ACC112 (cell line): ENCODE results near the gene TPH2.

Experiments used
- H2AFZ ChIP-seq: fragments of 200-600 bp; sonication (generic); one replicate; pipeline ENCODE4 v1.6.0; 2017; ENCODE audit warnings: antibody characterized with exemption, low read length; ENCODE audit not compliant: unreplicated experiment
- H3K27ac ChIP-seq: fragments of 200-600 bp; sonication (generic); 2 replicates; pipeline ENCODE4 v1.5.1; 2014; ENCODE audit warnings: low read depth, mild to moderate bottlenecking, antibody characterized with exemption, low read length, moderate library complexity
- H3K27me3 ChIP-seq: fragments of 200-600 bp; sonication (generic); 2 replicates; pipeline ENCODE4 v1.6.1; 2014; ENCODE audit warnings: mild to moderate bottlenecking, antibody characterized with exemption, low read length, moderate library complexity, mixed read lengths; ENCODE audit not compliant: insufficient read depth
- H3K36me3 ChIP-seq: fragments of 200-600 bp; sonication (generic); 2 replicates; pipeline ENCODE4 v1.6.1; 2016; ENCODE audit warnings: mild to moderate bottlenecking, antibody characterized with exemption, low read length, moderate library complexity, mixed read lengths; ENCODE audit not compliant: insufficient read depth
- H3K4me1 ChIP-seq: fragments of 200-600 bp; sonication (generic); one replicate; pipeline ENCODE4 v1.6.1; 2016; ENCODE audit warnings: low read length, mixed read lengths; ENCODE audit not compliant: insufficient read depth, unreplicated experiment, control insufficient read depth
- H3K4me3 ChIP-seq: fragments of 200-600 bp; sonication (generic); 2 replicates; pipeline ENCODE4 v1.5.1; 2014; ENCODE audit warnings: mild to moderate bottlenecking, low read depth, low read length
- H3K79me2 ChIP-seq: fragments of 200-600 bp; sonication (generic); one replicate; pipeline ENCODE4 v1.6.0; 2016; ENCODE audit warnings: low read length; ENCODE audit not compliant: control insufficient read depth, unreplicated experiment, insufficient read depth

TPH2 gene

DNA sequence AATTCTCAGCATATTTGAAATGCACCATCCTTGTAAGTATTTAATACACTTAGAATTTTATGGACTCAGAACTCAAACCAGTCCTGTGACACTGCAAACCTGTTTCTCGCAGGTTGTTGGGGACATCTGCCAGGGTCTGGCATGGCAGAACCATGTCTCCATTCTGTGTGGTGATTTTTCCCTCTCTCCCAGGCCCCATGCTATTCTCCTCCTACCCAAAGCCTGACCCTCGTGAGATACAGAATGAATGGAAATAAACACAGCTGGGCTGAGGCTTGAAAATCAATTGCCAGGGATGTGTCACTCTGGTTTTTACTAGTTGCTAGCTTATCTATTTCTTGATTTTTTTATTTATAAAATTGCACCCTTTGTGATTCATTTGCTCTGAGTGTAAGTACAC lies 19.8 kb downstream of the TPH2 start:
- H3K79me2 ChIP-seq: no peaks in the 10 kb centered on the region
- H3K27me3 ChIP-seq: no peaks in the 10 kb centered on the region
- H3K4me1 ChIP-seq: peaks cover 19% of the 10 kb centered on the region
- no peaks in the 10 kb centered on the region for H3K36me3 ChIP-seq
- peak overlapping the region; percentile 54 for H3K27ac ChIP-seq
- H3K4me3 ChIP-seq: no peak overlapping the region
- H2AFZ ChIP-seq: no peak overlapping the region

DNA sequence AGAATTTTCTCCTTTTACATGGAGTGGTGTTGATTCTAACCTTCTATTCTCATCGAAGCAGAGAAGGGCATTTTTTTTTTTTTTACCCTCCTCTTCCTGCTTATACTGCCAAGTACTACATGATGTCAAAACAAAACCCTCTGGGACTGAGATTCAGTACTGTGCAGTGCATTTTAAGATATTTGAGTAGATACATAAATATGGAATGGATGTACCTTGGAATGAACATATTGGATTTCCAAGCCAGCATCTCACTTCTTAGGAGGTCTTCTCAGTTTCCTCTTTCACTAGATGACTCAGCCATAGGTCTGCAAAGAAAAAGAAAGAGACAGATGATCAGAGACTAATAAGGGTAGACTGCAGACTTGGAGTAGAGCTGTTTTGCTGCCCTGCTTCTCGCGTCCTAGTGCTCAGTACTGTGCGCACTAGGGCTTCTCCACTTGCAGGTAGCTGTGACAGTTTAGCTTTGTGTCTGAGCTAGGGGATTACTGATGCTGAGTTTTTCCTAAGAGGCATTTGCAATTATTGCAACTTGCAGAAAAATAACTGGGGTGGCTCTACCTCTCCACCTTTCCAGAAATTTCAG lies 20.4 kb downstream of the TPH2 start:
- Histone ChIP-seq H2AFZ (no peak overlapping the region), H3K27me3 (no peaks in the 10 kb centered on the region), H3K4me1 (peaks cover 19% of the 10 kb centered on the region), H3K4me3 (no peak overlapping the region), H3K27ac (peak overlapping the region; percentile 54), H3K79me2 (no peaks in the 10 kb centered on the region), H3K36me3 (no peaks in the 10 kb centered on the region)

DNA sequence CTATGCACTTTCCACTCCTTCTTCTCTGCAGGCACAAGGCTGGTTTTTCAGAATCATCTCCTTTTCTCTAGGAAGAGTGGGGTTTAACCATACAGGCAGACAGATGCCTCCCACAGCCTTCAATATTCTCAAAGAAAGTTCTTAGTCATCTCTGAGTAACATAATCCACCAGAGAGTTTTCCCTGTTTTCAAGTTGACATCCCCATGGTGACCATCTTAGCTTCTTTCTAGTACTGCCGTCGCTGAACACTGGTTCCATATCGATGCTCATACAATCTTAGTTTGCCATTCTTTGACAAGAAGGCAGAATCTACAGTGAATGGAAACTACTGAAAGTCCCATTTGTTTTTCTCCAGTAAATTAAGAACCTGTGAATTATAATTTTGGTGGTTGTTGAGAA lies 28.6 kb downstream of the TPH2 start:
- H2AFZ ChIP-seq: no peak overlapping the region
- H3K27me3 ChIP-seq: peaks cover 24% of the 10 kb centered on the region
- H3K4me3 ChIP-seq: no peak overlapping the region
- no peaks in the 10 kb centered on the region for H3K36me3 ChIP-seq
- no peaks in the 10 kb centered on the region for H3K79me2 ChIP-seq
- no peak overlapping the region for H3K27ac ChIP-seq
- H3K4me1 ChIP-seq: no peaks in the 10 kb centered on the region

DNA sequence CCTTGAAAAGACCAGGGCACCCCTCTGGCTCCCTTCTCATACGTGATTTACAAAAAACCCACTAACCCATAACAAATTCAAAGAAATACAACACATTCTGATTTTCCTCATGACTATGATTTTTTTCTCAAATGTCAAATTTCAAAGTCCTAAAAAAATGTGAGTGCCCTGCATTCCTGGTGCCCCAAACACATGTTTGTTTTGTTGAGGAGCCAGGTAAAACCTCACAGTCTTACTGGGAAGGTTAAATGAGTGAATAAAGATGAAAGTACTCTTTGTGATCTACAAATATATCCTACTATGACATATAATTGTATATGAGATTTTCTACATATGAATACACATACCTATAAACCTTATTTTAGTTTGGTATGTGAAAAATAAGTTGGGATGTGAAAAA lies 30.7 kb downstream of the TPH2 start:
- H3K4me3 ChIP-seq: no peak overlapping the region
- H3K79me2 ChIP-seq: no peaks in the 10 kb centered on the region
- no peak overlapping the region for H3K27ac ChIP-seq
- H3K27me3 ChIP-seq: peaks cover 28% of the 10 kb centered on the region
- H3K36me3 ChIP-seq: no peaks in the 10 kb centered on the region
- H2AFZ ChIP-seq: no peak overlapping the region
- H3K4me1 ChIP-seq: no peaks in the 10 kb centered on the region

DNA sequence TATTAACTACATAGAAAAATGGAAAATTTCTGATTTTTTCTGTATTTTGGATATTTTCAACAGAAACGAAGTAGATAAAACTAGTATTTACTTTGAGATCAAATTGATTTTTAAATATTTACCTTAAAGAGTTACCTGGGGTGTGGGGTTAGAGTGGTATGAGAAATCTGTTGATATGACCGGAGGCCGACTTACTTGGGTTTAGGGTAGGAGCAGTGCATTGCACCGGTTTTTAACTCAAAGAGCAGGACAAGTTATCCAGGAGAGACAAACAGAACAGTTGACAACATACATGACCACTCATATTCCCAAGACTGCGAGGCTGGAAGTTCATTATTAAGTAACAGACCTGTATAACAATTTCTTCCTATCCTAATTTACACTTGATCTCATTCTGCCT lies 31.4 kb downstream of the TPH2 start:
- H3K27me3 ChIP-seq: peaks cover 29% of the 10 kb centered on the region
- no peaks in the 10 kb centered on the region for H3K4me1 ChIP-seq
- no peak overlapping the region for H3K4me3 ChIP-seq
- no peak overlapping the region for H3K27ac ChIP-seq
- no peaks in the 10 kb centered on the region for H3K79me2 ChIP-seq
- no peak overlapping the region for H2AFZ ChIP-seq
- no peaks in the 10 kb centered on the region for H3K36me3 ChIP-seq

DNA sequence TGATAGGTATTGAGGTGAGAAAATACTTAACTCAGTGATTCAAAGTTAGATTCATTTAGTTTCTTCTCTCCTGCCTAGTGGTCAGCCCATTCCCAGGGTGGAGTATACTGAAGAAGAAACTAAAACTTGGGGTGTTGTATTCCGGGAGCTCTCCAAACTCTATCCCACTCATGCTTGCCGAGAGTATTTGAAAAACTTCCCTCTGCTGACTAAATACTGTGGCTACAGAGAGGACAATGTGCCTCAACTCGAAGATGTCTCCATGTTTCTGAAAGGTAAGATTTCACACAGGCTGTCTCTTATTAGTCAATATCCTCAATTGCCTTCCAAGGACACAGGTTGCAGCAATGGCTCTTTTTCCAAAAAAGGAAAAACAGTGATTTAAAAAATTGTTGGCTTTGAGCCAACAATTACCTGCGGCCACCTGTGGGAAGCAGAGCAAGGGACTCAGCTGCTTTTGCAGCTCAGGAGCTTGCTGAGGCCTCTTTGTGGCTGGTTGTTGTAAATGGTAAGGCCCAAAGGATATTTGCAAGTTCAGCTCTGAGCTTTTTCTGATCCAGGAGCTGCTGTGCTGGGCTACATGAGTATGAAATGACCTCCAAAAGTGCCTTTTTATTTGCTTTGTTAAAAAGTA lies 33.9 kb downstream of the TPH2 start:
- H3K4me3 ChIP-seq: no peak overlapping the region
- H3K36me3 ChIP-seq: no peaks in the 10 kb centered on the region
- H3K4me1 ChIP-seq: no peaks in the 10 kb centered on the region
- H3K27ac ChIP-seq: no peak overlapping the region
- H3K79me2 ChIP-seq: no peaks in the 10 kb centered on the region
- peaks cover 21% of the 10 kb centered on the region for H3K27me3 ChIP-seq
- no peak overlapping the region for H2AFZ ChIP-seq

DNA sequence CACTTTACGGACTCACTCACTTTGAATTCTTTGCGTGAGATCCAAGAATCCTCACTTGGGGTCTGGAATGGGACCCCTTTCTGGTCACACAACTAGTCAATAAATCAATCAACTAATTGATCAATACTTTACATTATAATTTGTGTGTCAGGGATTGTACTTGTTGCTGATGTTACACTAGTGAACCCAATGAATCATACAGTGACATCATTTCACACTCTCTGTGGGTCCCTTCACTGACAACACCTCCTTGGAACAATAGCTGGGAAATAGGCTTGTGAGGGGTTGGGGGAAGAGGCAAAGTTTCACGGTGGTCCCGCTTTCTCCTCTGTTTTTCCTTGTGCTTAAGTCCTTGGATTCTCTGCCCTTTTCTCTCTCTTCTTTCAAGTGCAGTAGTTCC lies 35.0 kb downstream of the TPH2 start:
- Histone ChIP-seq H3K36me3 (no peaks in the 10 kb centered on the region), H3K27me3 (peaks cover 21% of the 10 kb centered on the region), H3K4me1 (no peaks in the 10 kb centered on the region), H2AFZ (no peak overlapping the region), H3K79me2 (no peaks in the 10 kb centered on the region), H3K27ac (no peak overlapping the region), H3K4me3 (no peak overlapping the region)

DNA sequence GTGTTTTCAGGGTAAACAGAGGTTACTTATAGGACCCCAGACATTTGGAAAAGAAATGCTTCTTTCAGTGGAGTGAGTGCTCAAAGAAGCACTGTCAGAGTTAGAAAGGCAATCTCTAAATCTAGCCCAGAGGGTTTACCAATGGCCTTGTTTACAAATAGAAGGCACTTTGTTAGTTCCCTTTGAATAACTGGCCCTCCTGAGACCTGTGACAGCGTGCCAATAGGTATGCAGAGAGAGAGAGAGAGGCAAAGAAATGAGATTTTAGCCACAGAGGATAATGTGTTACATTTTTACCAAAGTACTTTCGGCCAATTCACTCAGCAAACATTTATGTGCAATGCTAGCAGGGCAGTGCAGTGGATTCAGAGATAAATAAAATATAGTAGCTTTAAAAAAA lies 41.9 kb downstream of the TPH2 start:
- Histone ChIP-seq H3K4me3 (no peak overlapping the region), H3K27ac (no peak overlapping the region)

DNA sequence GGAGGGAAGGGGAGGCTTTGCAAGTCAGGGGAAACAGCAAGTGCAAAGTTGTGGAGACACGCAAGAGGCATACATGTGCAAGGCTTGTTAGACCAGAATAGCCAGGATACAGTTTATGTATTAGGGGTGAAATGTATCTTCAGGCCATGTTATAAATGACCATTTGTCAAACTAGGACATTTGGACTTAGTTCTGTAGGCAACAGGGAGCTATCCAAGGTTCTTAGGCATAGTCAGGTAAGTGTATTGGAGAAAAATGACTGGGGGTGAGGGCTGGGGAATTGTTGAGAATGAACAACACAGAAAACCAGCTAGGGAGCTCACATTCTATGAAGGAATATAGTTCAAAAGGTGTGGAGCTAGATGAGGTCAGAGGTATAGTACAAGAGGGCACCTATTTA lies 42.5 kb downstream of the TPH2 start:
- Histone ChIP-seq H2AFZ (no peak overlapping the region), H3K4me1 (no peaks in the 10 kb centered on the region), H3K4me3 (no peak overlapping the region), H3K27me3 (peaks cover 7% of the 10 kb centered on the region; the same call in 1 of the 2 replicates), H3K79me2 (no peaks in the 10 kb centered on the region), H3K27ac (no peak overlapping the region), H3K36me3 (no peaks in the 10 kb centered on the region)

More for the DNA sequence above, 41.9 kb downstream of the TPH2 start:
- H3K36me3 ChIP-seq: no peaks in the 10 kb centered on the region
- no peaks in the 10 kb centered on the region for H3K79me2 ChIP-seq
- no peaks in the 10 kb centered on the region for H3K4me1 ChIP-seq
- peaks cover 7% of the 10 kb centered on the region; the same call in 1 of the 2 replicates for H3K27me3 ChIP-seq
- no peak overlapping the region for H2AFZ ChIP-seq

DNA sequence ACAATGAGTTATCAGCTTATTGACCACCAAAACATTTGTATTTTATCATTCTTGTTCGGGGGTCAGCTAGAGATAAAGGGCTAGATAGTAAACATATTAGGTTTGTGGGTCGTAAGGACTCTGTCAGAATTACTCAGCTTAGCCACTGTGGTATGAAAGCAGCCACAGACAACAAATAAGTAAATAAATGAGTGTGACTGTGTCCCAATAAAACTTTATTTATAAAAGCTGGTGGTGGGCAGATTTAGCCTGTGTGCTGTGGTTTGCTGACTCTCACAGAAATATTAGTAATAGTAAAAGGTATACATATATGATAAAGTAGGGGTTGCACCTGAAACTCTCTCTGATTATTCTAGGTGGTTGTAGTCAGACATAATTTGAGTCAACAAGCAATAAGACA lies 56.1 kb downstream of the TPH2 start:
- Histone ChIP-seq H3K27me3 (peaks cover 58% of the 10 kb centered on the region), H3K36me3 (no peaks in the 10 kb centered on the region), H2AFZ (no peak overlapping the region), H3K4me1 (no peaks in the 10 kb centered on the region), H3K27ac (no peak overlapping the region), H3K79me2 (no peaks in the 10 kb centered on the region), H3K4me3 (no peak overlapping the region)

DNA sequence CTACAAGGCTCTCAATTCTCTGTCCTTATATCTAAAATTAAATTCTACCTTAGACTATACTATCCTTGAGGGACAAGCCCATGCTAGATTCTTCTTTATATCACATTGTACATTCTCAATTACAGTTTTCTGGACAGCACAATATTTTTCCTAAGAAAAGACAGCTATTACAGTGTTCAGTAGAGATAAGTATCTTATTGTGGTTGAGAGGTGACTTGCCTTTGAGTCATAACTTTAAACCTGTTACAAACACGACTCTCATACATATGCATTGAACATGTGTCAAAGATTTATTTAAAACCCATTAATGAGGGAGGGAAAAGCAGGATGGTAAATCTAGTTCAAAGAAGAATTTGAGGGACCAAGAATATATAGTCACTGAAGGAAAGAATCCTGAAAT lies 61.1 kb downstream of the TPH2 start:
- H3K36me3 ChIP-seq: no peaks in the 10 kb centered on the region
- no peaks in the 10 kb centered on the region for H3K4me1 ChIP-seq
- peaks cover 57% of the 10 kb centered on the region for H3K27me3 ChIP-seq
- H3K79me2 ChIP-seq: no peaks in the 10 kb centered on the region
- H3K4me3 ChIP-seq: no peak overlapping the region
- H3K27ac ChIP-seq: no peak overlapping the region
- no peak overlapping the region for H2AFZ ChIP-seq
